ENCODE data around the gene PATE1.

Gene PATE1

DNA sequence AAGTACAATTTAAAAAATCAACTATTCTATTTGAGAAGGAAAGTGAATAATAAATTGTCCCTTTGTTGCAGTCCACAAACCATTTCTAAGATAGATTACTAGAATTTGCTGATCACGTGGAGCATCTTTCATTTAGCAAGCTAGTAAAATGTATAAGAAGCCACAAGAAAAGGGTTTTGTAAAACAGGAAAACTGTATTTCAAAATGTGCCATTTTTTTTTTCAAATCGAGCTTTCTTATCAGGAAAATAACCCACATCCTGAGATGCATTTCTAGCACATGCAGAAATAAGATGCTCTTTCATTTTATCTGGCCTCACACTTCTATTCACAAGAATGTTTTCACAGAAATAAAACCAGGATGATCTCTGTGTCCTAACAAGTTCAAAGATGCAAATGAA, 38.6 kb downstream of the PATE1 start:
- Histone ChIP-seq H3K4me1 (ENCODE audit: control insufficient read depth, insufficient read depth, low read length) (no peaks in the 10 kb centered on the region), H3K27ac (ENCODE audit: insufficient read depth, low read depth, low read length, poor library complexity, severe bottlenecking) (no peak overlapping the region), H3K36me3 (ENCODE audit: control insufficient read depth, insufficient read depth, low read length) (no peaks in the 10 kb centered on the region), H3K4me3 (ENCODE audit: insufficient read depth, low read depth, low read length) (no peak overlapping the region), H3K9me3 (ENCODE audit: control insufficient read depth, low read length) (no peaks in the 10 kb centered on the region), H3K27me3 (ENCODE audit: control insufficient read depth, insufficient read depth, low read length, poor library complexity, severe bottlenecking) (no peaks in the 10 kb centered on the region)
- WGBS, 2 experiments: 78 to 82% methylated on average over 2 of the region's 2 CpGs

DNA sequence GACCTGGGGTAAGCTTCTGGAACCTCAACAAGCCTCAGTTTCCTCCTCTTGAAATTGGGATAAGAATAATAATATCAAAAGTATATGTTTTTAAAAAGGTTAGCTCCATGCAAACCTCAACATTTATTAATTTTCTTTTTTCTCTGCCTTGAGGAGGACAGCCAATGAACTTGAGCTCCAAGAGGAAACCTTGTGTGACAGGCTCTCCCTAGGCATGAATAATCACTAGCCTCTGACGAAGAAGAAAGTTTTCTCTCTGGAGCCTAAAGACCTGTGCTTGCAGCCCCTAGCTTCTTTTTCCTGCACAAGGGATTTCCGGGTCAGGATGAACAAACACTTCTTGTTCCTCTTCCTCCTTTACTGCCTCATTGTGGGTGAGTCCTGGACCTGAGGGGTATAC, 41.7 kb downstream of the PATE1 start, which contains the start of gene PATE3:
Gene PATE3 (plus strand): TSS at position 301 of the 400 bp plus-strand sequence. CDS start 25 bp downstream, at position 326.
- H3K4me3 ChIP-seq (ENCODE audit: insufficient read depth, low read depth, low read length): no peak within 1 kb of the TSS
- WGBS, 2 experiments: 92 to 98% methylated on average over 2 of the region's 2 CpGs
- no peaks in the 10 kb centered on the region for H3K36me3 ChIP-seq (ENCODE audit: control insufficient read depth, insufficient read depth, low read length)
- H3K27me3 ChIP-seq (ENCODE audit: control insufficient read depth, insufficient read depth, low read length, poor library complexity, severe bottlenecking): no peaks in the 10 kb centered on the region
- no peaks in the 10 kb centered on the region for H3K9me3 ChIP-seq (ENCODE audit: control insufficient read depth, low read length)
- H3K27ac ChIP-seq (ENCODE audit: insufficient read depth, low read depth, low read length, poor library complexity, severe bottlenecking): no peak within 1 kb of the TSS
- H3K4me1 ChIP-seq (ENCODE audit: control insufficient read depth, insufficient read depth, low read length): no peaks in the 10 kb centered on the region

DNA sequence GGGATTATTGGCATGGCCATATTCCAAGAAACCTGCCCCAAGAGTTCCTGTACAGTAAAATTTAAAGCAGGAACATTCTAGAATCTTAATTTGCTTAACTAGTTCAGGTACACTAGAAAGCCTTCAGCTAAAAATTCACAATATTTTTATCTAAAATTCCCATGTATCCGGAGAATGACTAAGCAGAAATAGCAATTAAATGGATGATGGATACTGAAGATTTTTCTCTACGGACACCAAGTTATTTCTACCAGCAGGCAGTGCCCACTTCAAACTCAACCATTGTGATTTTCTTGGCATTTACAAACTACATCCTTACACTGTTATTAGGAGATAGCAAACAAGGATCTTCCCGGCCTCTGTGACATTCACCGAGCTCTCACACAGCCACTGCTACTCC, 44.7 kb downstream of the PATE1 start:
- Histone ChIP-seq H3K9me3 (ENCODE audit: control insufficient read depth, low read length) (no peaks in the 10 kb centered on the region), H3K27me3 (ENCODE audit: control insufficient read depth, insufficient read depth, low read length, poor library complexity, severe bottlenecking) (no peaks in the 10 kb centered on the region), H3K4me1 (ENCODE audit: control insufficient read depth, insufficient read depth, low read length) (no peaks in the 10 kb centered on the region), H3K27ac (ENCODE audit: insufficient read depth, low read depth, low read length, poor library complexity, severe bottlenecking) (no peak overlapping the region), H3K36me3 (ENCODE audit: control insufficient read depth, insufficient read depth, low read length) (no peaks in the 10 kb centered on the region), H3K4me3 (ENCODE audit: insufficient read depth, low read depth, low read length) (no peak overlapping the region)
- 94 to 95% methylated on average over 2 to 4 of the region's 4 CpGs for WGBS, 2 experiments

DNA sequence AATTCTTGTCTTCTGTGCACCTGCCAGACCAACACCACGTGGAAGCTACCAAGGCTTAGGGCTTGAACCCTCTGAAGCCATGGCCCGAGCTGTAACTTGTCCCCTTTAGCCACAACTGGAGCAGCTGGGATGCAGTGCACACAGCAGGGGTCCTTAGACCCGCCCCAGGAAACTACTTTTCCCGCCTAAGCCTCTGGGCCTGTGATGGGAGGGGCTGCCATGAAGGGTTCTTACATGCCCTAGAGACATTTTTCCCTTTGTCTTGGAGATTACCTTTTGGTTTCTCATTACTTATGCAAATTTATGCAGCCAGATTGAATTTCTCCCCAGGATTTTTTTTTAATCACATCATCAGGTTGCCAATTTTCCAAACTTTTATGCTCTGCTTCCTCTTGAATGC, 51.6 kb downstream of the PATE1 start:
- H3K4me1 ChIP-seq (ENCODE audit: control insufficient read depth, insufficient read depth, low read length): no peaks in the 10 kb centered on the region
- 46 to 52% methylated on average over 4 of the region's 4 CpGs for WGBS, 2 experiments
- no peak overlapping the region for H3K27ac ChIP-seq (ENCODE audit: insufficient read depth, low read depth, low read length, poor library complexity, severe bottlenecking)
- no peaks in the 10 kb centered on the region for H3K27me3 ChIP-seq (ENCODE audit: control insufficient read depth, insufficient read depth, low read length, poor library complexity, severe bottlenecking)
- H3K36me3 ChIP-seq (ENCODE audit: control insufficient read depth, insufficient read depth, low read length): no peaks in the 10 kb centered on the region
- no peaks in the 10 kb centered on the region for H3K9me3 ChIP-seq (ENCODE audit: control insufficient read depth, low read length)
- H3K4me3 ChIP-seq (ENCODE audit: insufficient read depth, low read depth, low read length): no peak overlapping the region
